HG03520 (cell line): ENCODE measurements around the gene LPP.

ENCODE experiments used
- ATAC-seq: cut with Tn5 transposase; IDR thresholded peaks from one replicate; pipeline ENCODE4 v1.9.1; 2021; ENCODE audit warnings: mild to moderate bottlenecking, moderate library complexity; ENCODE audit not compliant: unreplicated experiment

The LPP gene

GRCh38 chr3:188351648-188352047 lies 197.7 kb downstream of the LPP start:
- ATAC-seq, result no peak

- no peak for ATAC-seq
These were observed 198.4 kb downstream of the LPP start for GRCh38 chr3:188352196-188352927.

GRCh38 chr3:188353426-188353825 lies 199.5 kb downstream of the LPP start:
- no peak for ATAC-seq

- ATAC-seq, result no peak
These were observed 205.0 kb downstream of the LPP start for GRCh38 chr3:188358787-188359493.

- ATAC-seq, result no peak
These were observed 206.5 kb downstream of the LPP start for GRCh38 chr3:188360364-188360881.

GRCh38 chr3:188361888-188362287 lies 207.9 kb downstream of the LPP start:
- ATAC-seq, result no peak

GRCh38 chr3:188362405-188362831 lies 208.5 kb downstream of the LPP start:
- ATAC-seq, result no peak

GRCh38 chr3:188365184-188365583 lies 211.2 kb downstream of the LPP start:
- ATAC-seq, result no peak

- no peak for ATAC-seq
These were observed 212.2 kb downstream of the LPP start for GRCh38 chr3:188365988-188366698.

- no peak for ATAC-seq
These were observed 213.7 kb downstream of the LPP start for GRCh38 chr3:188367678-188368077.

- ATAC-seq, result no peak
These were observed 215.6 kb downstream of the LPP start for GRCh38 chr3:188369526-188369925.

- ATAC-seq, result no peak
These were observed 216.3 kb downstream of the LPP start for GRCh38 chr3:188370081-188370830.

GRCh38 chr3:188378786-188379185 lies 224.8 kb downstream of the LPP start:
- no peak for ATAC-seq

- ATAC-seq, result no peak
These were observed 226.3 kb downstream of the LPP start for GRCh38 chr3:188380252-188380651.

- ATAC-seq, result no peak
These were observed 226.8 kb downstream of the LPP start for GRCh38 chr3:188380722-188381121.

- ATAC-seq, result no peak
These were observed 229.8 kb downstream of the LPP start for GRCh38 chr3:188383748-188384147.

- no peak for ATAC-seq
These were observed 231.3 kb downstream of the LPP start for GRCh38 chr3:188385295-188385694.

GRCh38 chr3:188389711-188390342 lies 235.9 kb downstream of the LPP start:
- peak; percentile 97 for ATAC-seq

GRCh38 chr3:188390343-188390718 lies 236.4 kb downstream of the LPP start:
- peak; percentile 14 for ATAC-seq

- no peak for ATAC-seq
These were observed 237.0 kb downstream of the LPP start for GRCh38 chr3:188390775-188391443.
